ENCODE measurements around the gene BIRC6.

DNA sequence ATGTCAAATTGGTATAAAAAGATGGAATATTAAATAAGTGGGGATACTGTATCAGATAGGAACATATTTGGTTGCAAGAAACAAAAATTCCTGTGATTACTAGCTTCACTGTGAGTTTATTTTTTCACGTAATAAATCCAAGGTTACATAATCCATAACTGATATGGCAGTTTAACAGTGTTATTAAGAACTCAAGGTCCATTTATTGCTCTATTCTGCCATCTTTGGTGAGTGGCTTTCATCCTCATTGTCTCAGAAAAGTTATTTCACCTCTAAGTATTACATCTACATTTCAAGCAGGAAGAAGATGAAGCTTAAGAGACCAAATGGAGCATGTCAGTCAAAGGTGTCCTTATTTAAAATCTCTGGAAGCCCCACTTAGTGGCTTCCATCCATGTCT, 41.9 kb upstream of the BIRC6 start:
- TF ChIP-seq, protein P1, sequence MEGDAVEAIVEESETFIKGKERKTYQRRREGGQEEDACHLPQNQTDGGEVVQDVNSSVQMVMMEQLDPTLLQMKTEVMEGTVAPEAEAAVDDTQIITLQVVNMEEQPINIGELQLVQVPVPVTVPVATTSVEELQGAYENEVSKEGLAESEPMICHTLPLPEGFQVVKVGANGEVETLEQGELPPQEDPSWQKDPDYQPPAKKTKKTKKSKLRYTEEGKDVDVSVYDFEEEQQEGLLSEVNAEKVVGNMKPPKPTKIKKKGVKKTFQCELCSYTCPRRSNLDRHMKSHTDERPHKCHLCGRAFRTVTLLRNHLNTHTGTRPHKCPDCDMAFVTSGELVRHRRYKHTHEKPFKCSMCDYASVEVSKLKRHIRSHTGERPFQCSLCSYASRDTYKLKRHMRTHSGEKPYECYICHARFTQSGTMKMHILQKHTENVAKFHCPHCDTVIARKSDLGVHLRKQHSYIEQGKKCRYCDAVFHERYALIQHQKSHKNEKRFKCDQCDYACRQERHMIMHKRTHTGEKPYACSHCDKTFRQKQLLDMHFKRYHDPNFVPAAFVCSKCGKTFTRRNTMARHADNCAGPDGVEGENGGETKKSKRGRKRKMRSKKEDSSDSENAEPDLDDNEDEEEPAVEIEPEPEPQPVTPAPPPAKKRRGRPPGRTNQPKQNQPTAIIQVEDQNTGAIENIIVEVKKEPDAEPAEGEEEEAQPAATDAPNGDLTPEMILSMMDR (IDR thresholded peaks at IDR 0.05) = no peak
- no peak for TF ChIP-seq POLR2A (IDR thresholded peaks at IDR 0.05)

Data from adrenal gland (tissue), 5 donors.